ENCODE data around the gene ICAM2.
A peak's percentile ranks its signal among the peaks of the same experiment; 100 is the strongest.

The ICAM2 gene

GRCh38 chr17:64048805-64049204, 28.4 kb upstream of the ICAM2 start:
- peaks cover 11 to 94% (median 78%) of the 10 kb centered on the region in 5 donors for H3K36me3 ChIP-seq (ENCODE audit: control insufficient read depth in 5 of 5, insufficient read depth in 5 of 5, low read length in 5 of 5)
- no peaks in the 10 kb centered on the region for H3K9me3 ChIP-seq (ENCODE audit: control insufficient read depth in 5 of 5, low read length in 5 of 5)
- no peak overlapping the region for H3K9ac ChIP-seq (ENCODE audit: low read length in 5 of 5)
- peaks cover 0 to 4% (median 0%) of the 10 kb centered on the region in 5 donors for H3K4me1 ChIP-seq (ENCODE audit: control insufficient read depth in 5 of 5, insufficient read depth in 5 of 5, low read length in 5 of 5)
- no peak overlapping the region for H3K27ac ChIP-seq (ENCODE audit: low read depth, low read length)
- H3K27me3 ChIP-seq (ENCODE audit: control insufficient read depth in 5 of 5, insufficient read depth in 4 of 5, low read length in 5 of 5) = no peaks in the 10 kb centered on the region
- H3K4me3 ChIP-seq (ENCODE audit: low read depth in 1 of 5, low read length in 5 of 5) = no peak overlapping the region

- Histone ChIP-seq H3K4me3 (ENCODE audit: low read depth in 1 of 5, low read length in 5 of 5) (no peak overlapping the region), H3K36me3 (ENCODE audit: control insufficient read depth in 5 of 5, insufficient read depth in 5 of 5, low read length in 5 of 5) (peaks cover 2 to 82% (median 62%) of the 10 kb centered on the region in 5 donors), H3K27ac (ENCODE audit: low read depth, low read length) (no peak overlapping the region), H3K9ac (ENCODE audit: low read length in 5 of 5) (no peak overlapping the region), H3K27me3 (ENCODE audit: control insufficient read depth in 5 of 5, insufficient read depth in 4 of 5, low read length in 5 of 5) (no peaks in the 10 kb centered on the region), H3K4me1 (ENCODE audit: control insufficient read depth in 5 of 5, insufficient read depth in 5 of 5, low read length in 5 of 5) (no peaks in the 10 kb centered on the region), H3K9me3 (ENCODE audit: control insufficient read depth in 5 of 5, low read length in 5 of 5) (no peaks in the 10 kb centered on the region)
Observed at GRCh38 chr17:64045176-64045575, 24.7 kb upstream of the ICAM2 start.

DNA sequence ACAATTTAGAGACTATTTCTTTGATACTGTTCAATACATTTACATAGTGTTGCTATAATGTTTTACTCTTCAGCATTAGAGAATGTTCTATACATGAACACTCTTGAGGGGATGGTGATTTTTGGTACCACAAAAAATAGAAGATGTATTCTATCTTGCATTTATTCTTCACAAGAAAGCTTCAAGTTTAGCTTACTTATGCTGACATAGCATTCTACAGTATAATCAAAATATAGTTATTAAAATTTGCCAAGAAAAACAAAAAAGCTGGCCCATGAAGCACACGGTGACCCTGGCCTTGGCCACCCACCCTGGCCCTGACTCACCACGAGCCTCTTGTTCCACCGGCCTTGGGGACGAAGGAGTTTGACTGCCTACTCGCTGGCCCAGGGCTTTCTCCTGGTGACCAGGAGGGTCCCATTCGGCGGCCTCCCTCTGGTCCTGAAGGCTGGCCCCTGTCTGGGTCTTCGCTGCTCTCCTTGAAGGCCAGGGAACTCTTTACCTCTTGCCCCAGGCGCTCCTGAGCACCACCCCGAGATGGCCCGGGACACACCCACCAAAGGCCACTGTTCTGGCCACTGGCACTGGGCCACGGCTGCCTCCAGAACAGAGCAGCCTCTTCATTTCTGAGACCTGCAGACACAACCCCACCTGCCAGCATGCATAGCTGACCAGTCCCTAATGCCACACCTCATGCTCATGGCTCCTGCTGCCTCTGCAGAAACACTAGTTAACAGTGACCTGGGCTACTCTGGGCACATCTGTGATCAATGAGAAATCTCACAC, 22.5 kb upstream of the ICAM2 start:
- Histone ChIP-seq H3K27me3 (ENCODE audit: control insufficient read depth in 5 of 5, insufficient read depth in 4 of 5, low read length in 5 of 5) (no peaks in the 10 kb centered on the region), H3K9ac (ENCODE audit: low read length in 5 of 5) (no peak overlapping the region)

GRCh38 chr17:64041912-64042311, 21.5 kb upstream of the ICAM2 start:
- Histone ChIP-seq H3K27ac (ENCODE audit: low read depth, low read length) (no peak overlapping the region), H3K27me3 (ENCODE audit: control insufficient read depth in 5 of 5, insufficient read depth in 4 of 5, low read length in 5 of 5) (no peaks in the 10 kb centered on the region), H3K9me3 (ENCODE audit: control insufficient read depth in 5 of 5, low read length in 5 of 5) (no peaks in the 10 kb centered on the region), H3K4me3 (ENCODE audit: low read depth in 1 of 5, low read length in 5 of 5) (no peak overlapping the region), H3K36me3 (ENCODE audit: control insufficient read depth in 5 of 5, insufficient read depth in 5 of 5, low read length in 5 of 5) (peaks cover 0 to 55% (median 39%) of the 10 kb centered on the region in 5 donors), H3K4me1 (ENCODE audit: control insufficient read depth in 5 of 5, insufficient read depth in 5 of 5, low read length in 5 of 5) (no peaks in the 10 kb centered on the region), H3K9ac (ENCODE audit: low read length in 5 of 5) (no peak overlapping the region)

More for the DNA sequence above, 22.5 kb upstream of the ICAM2 start:
- Histone ChIP-seq H3K4me3 (ENCODE audit: low read depth in 1 of 5, low read length in 5 of 5) (no peak overlapping the region), H3K36me3 (ENCODE audit: control insufficient read depth in 5 of 5, insufficient read depth in 5 of 5, low read length in 5 of 5) (peaks cover 1 to 64% (median 43%) of the 10 kb centered on the region in 5 donors), H3K27ac (ENCODE audit: low read depth, low read length) (no peak overlapping the region), H3K4me1 (ENCODE audit: control insufficient read depth in 5 of 5, insufficient read depth in 5 of 5, low read length in 5 of 5) (no peaks in the 10 kb centered on the region), H3K9me3 (ENCODE audit: control insufficient read depth in 5 of 5, low read length in 5 of 5) (no peaks in the 10 kb centered on the region)

GRCh38 chr17:64040206-64040605, 19.8 kb upstream of the ICAM2 start:
- Histone ChIP-seq H3K4me1 (ENCODE audit: control insufficient read depth in 5 of 5, insufficient read depth in 5 of 5, low read length in 5 of 5) (no peaks in the 10 kb centered on the region), H3K27ac (ENCODE audit: low read depth, low read length) (no peak overlapping the region)

DNA sequence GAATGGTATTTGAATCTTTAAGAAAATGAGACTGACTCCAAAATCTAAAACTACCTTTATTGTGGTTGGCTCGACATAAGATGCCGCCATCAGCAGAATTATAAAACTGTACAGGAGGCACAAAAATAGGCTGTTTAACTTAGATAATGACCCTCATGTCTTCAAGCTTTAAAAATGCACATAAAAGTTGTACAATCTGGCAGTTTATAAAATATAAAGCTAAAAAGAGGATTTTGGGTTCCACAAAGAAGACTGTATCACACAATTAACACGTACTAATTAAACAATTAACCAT, 18.6 kb upstream of the ICAM2 start:
- no peaks in the 10 kb centered on the region for H3K4me1 ChIP-seq (ENCODE audit: control insufficient read depth in 5 of 5, insufficient read depth in 5 of 5, low read length in 5 of 5)
- no peak overlapping the region for H3K27ac ChIP-seq (ENCODE audit: low read depth, low read length)
- H3K9me3 ChIP-seq (ENCODE audit: control insufficient read depth in 5 of 5, low read length in 5 of 5) = no peaks in the 10 kb centered on the region
- H3K4me3 ChIP-seq (ENCODE audit: low read depth in 1 of 5, low read length in 5 of 5) = no peak overlapping the region
- no peak overlapping the region for H3K9ac ChIP-seq (ENCODE audit: low read length in 5 of 5)
- H3K36me3 ChIP-seq (ENCODE audit: control insufficient read depth in 5 of 5, insufficient read depth in 5 of 5, low read length in 5 of 5) = peaks cover 0 to 27% (median 17%) of the 10 kb centered on the region in 5 donors
- H3K27me3 ChIP-seq (ENCODE audit: control insufficient read depth in 5 of 5, insufficient read depth in 4 of 5, low read length in 5 of 5) = no peaks in the 10 kb centered on the region

More at GRCh38 chr17:64040206-64040605, 19.8 kb upstream of the ICAM2 start:
- H3K27me3 ChIP-seq (ENCODE audit: control insufficient read depth in 5 of 5, insufficient read depth in 4 of 5, low read length in 5 of 5) = no peaks in the 10 kb centered on the region
- no peak overlapping the region for H3K9ac ChIP-seq (ENCODE audit: low read length in 5 of 5)
- H3K36me3 ChIP-seq (ENCODE audit: control insufficient read depth in 5 of 5, insufficient read depth in 5 of 5, low read length in 5 of 5) = peaks cover 0 to 38% (median 28%) of the 10 kb centered on the region in 5 donors
- H3K4me3 ChIP-seq (ENCODE audit: low read depth in 1 of 5, low read length in 5 of 5) = no peak overlapping the region
- H3K9me3 ChIP-seq (ENCODE audit: control insufficient read depth in 5 of 5, low read length in 5 of 5) = no peaks in the 10 kb centered on the region

DNA sequence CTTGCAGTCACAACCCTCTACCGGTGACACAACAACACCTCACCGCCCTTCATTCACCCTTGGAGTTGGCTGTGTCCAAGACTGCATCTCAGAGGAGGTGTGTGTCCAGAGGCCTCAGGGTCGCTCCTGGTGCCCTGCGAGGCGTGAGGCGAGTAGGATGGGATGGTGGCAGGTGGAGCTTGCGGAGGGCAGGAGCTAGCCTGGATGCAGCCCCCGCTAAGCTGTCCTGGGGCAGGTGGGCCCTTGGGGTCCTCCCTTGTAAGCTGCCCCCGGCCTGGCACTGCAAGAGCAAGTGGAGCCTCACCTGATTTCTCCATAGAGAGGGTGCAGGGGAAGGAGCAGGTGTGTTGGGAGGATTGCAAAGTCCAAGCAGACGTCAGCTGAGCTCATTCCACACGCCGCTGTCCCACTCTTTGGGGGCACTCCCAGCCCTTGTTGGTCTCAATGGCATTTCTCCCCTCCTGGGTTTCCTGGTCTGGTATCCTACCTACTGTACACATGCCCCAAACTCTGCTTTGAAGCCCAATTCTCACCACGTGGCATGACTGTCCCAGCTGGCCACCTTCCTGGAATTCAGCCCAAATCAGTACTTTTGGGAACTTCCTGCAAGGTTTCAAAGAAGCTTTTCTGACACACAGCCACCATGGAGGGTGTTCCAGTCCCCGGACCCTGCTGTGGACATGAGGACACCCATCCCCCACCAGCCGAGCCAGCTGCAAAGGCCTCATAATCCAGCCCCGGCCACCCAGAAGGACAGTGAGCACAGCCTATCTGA, 18.1 kb upstream of the ICAM2 start:
- H3K4me1 ChIP-seq (ENCODE audit: control insufficient read depth in 5 of 5, insufficient read depth in 5 of 5, low read length in 5 of 5) = no peaks in the 10 kb centered on the region
- no peak overlapping the region for H3K4me3 ChIP-seq (ENCODE audit: low read depth in 1 of 5, low read length in 5 of 5)
- H3K36me3 ChIP-seq (ENCODE audit: control insufficient read depth in 5 of 5, insufficient read depth in 5 of 5, low read length in 5 of 5) = peaks cover 0 to 21% (median 11%) of the 10 kb centered on the region in 5 donors
- H3K27ac ChIP-seq (ENCODE audit: low read depth, low read length) = no peak overlapping the region
- H3K9ac ChIP-seq (ENCODE audit: low read length in 5 of 5) = no peak overlapping the region
- no peaks in the 10 kb centered on the region for H3K27me3 ChIP-seq (ENCODE audit: control insufficient read depth in 5 of 5, insufficient read depth in 4 of 5, low read length in 5 of 5)
- no peaks in the 10 kb centered on the region for H3K9me3 ChIP-seq (ENCODE audit: control insufficient read depth in 5 of 5, low read length in 5 of 5)

GRCh38 chr17:64037802-64038201, 17.4 kb upstream of the ICAM2 start:
- H3K36me3 ChIP-seq (ENCODE audit: control insufficient read depth in 5 of 5, insufficient read depth in 5 of 5, low read length in 5 of 5) = peaks cover 0 to 14% (median 7%) of the 10 kb centered on the region in 5 donors
- H3K9ac ChIP-seq (ENCODE audit: low read length in 5 of 5) = no peak overlapping the region
- H3K4me1 ChIP-seq (ENCODE audit: control insufficient read depth in 5 of 5, insufficient read depth in 5 of 5, low read length in 5 of 5) = no peaks in the 10 kb centered on the region
- no peaks in the 10 kb centered on the region for H3K9me3 ChIP-seq (ENCODE audit: control insufficient read depth in 5 of 5, low read length in 5 of 5)
- no peak overlapping the region for H3K4me3 ChIP-seq (ENCODE audit: low read depth in 1 of 5, low read length in 5 of 5)
- no peaks in the 10 kb centered on the region for H3K27me3 ChIP-seq (ENCODE audit: control insufficient read depth in 5 of 5, insufficient read depth in 4 of 5, low read length in 5 of 5)
- no peak overlapping the region for H3K27ac ChIP-seq (ENCODE audit: low read depth, low read length)

DNA sequence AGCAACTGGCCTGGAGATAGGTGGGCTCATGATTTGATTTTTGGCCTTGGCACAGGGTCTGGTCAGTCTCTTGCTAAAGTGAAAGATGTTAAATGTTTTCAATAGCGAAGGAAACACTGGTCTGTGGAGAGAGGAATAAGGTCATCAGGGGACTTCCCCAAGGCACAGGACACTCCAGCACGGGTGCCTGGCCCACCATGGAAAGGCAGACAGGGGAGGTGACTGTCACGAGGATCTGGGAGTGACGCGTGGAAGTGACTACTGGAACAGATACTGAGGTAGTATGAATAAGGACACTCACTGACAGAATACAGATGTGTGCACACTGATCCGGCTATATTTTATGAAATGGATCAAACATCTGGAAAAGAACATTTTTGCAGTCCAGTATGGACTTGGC, 16.7 kb upstream of the ICAM2 start:
- Histone ChIP-seq H3K27ac (ENCODE audit: low read depth, low read length) (no peak overlapping the region), H3K4me1 (ENCODE audit: control insufficient read depth in 5 of 5, insufficient read depth in 5 of 5, low read length in 5 of 5) (no peaks in the 10 kb centered on the region), H3K9me3 (ENCODE audit: control insufficient read depth in 5 of 5, low read length in 5 of 5) (no peaks in the 10 kb centered on the region), H3K4me3 (ENCODE audit: low read depth in 1 of 5, low read length in 5 of 5) (no peak overlapping the region), H3K27me3 (ENCODE audit: control insufficient read depth in 5 of 5, insufficient read depth in 4 of 5, low read length in 5 of 5) (no peaks in the 10 kb centered on the region), H3K9ac (ENCODE audit: low read length in 5 of 5) (no peak overlapping the region), H3K36me3 (ENCODE audit: control insufficient read depth in 5 of 5, insufficient read depth in 5 of 5, low read length in 5 of 5) (peaks cover 0 to 10% (median 7%) of the 10 kb centered on the region in 5 donors)

- Histone ChIP-seq H3K9ac (ENCODE audit: low read length in 5 of 5) (peak overlapping the region in 1 of 5 donors; percentile 25), H3K4me3 (ENCODE audit: low read depth in 1 of 5, low read length in 5 of 5) (no peak overlapping the region), H3K36me3 (ENCODE audit: control insufficient read depth in 5 of 5, insufficient read depth in 5 of 5, low read length in 5 of 5) (peaks cover 0 to 7% (median 5%) of the 10 kb centered on the region in 5 donors), H3K27ac (ENCODE audit: low read depth, low read length) (no peak overlapping the region), H3K4me1 (ENCODE audit: control insufficient read depth in 5 of 5, insufficient read depth in 5 of 5, low read length in 5 of 5) (no peaks in the 10 kb centered on the region), H3K9me3 (ENCODE audit: control insufficient read depth in 5 of 5, low read length in 5 of 5) (no peaks in the 10 kb centered on the region), H3K27me3 (ENCODE audit: control insufficient read depth in 5 of 5, insufficient read depth in 4 of 5, low read length in 5 of 5) (no peaks in the 10 kb centered on the region)
Observed at GRCh38 chr17:64036198-64036922, 15.9 kb upstream of the ICAM2 start.
